GM21619 (cell line): ENCODE measurements around the gene RAD23B.

ENCODE experiments used
- ATAC-seq: cut with Tn5 transposase; IDR thresholded peaks from one replicate; pipeline ENCODE4 v1.9.1; 2021; ENCODE audit not compliant: unreplicated experiment

The RAD23B gene

DNA sequence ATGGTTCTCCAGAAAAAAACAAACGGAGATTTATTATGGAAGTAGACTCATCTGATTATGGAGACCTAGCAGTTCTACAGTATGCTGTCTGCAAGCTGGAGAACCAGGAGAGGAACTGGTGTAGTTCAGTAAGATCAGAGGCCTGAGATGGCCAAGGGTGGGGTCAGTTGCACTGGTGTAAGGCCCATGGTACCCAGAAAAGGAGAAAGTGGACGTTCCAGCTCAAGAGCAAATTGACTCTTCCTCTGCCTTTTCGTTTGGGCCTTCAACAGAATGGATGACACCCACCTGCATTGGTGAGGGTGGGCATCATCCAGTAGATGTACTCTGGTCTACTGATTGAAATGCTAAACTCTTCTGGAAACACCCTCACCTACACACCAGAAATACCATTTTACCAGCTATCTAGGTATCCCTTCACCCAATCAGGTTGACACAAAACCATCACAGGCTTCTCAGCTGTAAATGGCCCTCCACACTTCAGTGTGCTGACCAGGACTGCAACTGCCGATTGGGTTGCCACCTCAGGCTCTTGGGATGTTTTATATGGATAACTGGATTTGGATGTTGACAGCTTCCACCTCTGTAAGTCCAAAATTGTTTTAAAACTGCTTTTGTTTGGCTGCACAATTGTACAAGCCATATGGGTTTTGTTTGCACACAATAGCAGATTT lies 51.2 kb downstream of the RAD23B start:
- no peak for ATAC-seq

DNA sequence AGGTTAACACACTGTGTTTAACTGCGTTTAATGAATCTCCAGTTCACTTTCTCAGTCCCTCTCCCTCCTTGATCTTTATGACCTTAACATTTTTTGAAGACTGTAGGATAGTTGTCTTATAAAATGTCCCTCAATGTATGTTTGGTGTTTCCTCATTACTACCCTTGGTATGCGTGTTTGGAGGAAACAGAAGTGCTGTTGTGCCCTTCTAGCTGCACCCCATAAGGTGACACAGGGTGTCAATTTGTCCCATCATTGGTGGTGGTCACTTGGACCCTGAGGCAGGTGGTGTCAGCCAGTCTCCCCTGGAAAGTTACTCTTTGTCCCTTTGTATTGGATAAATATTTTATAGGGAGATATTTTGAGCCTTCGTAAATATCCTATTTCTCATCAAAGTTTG lies 52.3 kb downstream of the RAD23B start:
- ATAC-seq: no peak

DNA sequence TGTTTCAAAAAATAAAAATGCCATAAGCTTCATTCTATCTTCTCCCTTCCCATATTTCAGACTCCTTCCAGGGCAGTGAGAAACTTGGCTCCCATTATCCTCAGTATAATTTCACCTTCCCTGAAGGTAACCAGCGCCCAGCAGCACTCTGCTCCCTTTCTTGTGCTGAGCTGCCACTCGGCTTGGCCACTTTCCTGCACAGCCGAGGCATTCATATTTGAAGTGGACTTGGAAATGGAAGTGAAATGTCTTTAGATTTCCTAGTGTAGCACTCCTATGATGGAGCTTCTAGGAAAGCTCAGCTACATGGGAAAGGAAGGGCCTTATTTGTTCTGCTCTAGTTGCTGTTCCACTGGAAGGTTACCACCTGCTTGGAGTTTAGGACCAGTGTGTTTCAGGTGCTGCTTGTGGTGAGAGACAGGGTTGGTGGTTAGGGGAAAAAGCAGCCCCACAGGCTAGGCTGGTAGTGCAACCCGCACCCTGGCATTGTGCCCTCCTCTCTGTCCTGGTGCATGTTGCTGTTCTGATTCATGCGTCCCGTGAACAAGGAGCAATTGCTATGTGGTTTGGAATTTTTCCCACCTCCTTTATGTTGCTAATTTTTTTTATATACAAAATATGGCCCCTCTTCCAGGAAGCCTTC lies 53.8 kb downstream of the RAD23B start:
- ATAC-seq: no peak

DNA sequence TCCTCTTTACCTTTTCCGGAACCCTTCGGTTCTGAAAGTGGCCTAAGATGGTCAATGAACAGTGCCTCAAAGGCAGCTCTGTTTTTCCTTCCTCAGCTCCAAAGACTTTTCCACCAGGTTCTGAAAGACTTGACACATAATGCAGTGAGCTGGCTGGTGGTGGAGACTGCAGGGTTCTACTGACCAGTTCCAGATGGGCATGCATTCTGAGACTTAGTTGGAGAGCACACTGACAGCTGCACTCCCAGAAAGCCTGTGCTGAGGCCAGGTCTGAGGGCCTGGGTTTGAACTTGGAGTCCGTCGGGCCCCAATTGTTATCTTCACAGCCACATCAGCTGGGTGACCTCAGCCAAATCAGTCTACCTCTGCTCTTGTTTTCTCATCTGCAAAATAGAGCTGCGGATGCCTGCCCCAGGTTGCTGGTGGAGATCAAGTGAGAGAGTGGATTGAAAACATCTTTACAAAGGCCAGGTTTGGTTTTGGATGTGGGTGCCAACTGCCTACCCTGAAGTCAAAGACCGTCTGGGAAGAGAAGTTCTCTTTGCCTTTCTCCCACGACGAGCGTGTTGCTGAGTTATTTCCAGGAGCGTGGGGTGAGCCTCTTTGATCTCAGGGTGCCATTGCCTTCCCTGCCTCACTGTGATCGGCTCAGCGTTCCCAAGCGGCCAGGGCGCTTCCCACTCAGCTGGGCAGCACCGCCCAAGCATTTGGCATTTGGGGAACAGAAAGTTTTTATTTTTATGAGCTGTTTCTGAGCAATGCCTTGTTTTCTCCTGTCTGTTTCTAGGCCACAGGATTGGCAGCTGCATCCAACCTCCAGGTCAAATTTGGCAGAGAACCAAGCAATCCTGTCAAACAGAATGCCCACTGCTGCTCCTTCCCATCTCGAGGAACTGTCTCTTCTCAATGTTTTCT lies 54.9 kb downstream of the RAD23B start:
- ATAC-seq: no peak

DNA sequence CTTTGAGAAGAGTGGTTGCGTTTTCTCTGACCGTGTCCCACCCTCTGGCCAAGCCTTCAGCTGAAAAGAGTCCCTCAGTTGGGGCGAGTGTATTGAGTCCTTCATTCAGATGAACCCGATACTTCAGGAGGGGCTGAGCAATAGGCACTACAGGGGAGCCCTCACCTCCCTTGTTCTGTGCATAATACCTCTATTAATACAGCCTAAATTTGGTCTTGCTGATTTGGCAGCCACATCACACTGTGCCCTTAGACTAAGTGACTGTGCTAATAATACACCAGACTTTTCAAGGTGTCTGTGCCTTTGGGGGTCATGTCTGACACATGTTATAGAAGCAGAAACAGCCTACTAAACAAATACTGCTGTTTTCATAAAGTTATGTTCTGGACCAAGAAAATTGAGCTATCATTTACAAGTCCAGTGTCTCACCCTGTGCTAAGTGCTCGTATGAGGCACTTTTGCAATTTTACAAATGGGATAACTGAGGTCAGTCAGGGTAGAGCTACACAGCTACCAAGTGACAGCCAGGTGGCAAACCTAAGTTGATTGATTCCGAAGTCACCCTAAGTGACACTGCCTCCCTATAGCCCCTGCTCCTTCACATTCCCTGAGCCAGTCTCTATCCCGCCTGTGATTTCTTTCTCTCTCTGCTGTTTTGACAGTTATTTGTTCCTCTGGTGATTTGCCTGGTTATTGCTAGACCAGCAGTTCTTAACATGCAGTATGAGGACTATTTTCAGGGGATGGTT lies 56.0 kb downstream of the RAD23B start:
- ATAC-seq: no peak

DNA sequence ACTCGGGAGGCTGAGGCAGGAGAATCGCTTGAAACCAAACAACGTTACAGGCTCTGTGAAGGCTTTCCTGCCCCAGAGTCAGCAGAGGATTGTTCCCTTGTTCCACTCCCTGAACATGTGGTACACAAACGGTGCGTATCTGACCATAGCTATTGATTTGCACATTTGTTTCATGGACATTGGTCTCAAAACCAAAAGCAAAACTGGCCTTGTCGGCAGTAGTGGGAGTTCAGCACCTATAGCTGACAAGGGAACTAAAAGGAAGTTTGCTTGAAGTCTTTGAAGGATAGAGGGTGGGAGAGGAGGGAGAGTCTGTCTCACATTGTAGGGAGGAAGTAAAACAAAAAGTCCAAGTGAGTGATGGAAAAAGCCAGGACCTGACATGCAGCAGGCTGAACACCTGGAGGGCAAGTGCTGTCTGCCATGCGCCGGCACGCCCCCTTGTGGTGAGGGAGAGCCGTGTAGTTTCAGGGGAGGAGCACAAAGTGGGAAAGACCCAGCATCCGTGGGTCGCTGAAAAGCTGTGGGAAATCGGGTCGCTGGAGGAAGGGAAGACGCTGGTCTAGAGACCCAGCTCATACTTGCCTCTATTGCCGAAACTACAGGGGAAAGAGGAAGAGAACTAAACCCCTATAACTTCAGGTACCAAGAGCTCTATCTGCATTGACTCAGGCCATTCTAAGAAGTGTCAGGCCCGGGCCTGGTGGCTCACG lies 58.0 kb downstream of the RAD23B start:
- peak; percentile 84 for ATAC-seq

DNA sequence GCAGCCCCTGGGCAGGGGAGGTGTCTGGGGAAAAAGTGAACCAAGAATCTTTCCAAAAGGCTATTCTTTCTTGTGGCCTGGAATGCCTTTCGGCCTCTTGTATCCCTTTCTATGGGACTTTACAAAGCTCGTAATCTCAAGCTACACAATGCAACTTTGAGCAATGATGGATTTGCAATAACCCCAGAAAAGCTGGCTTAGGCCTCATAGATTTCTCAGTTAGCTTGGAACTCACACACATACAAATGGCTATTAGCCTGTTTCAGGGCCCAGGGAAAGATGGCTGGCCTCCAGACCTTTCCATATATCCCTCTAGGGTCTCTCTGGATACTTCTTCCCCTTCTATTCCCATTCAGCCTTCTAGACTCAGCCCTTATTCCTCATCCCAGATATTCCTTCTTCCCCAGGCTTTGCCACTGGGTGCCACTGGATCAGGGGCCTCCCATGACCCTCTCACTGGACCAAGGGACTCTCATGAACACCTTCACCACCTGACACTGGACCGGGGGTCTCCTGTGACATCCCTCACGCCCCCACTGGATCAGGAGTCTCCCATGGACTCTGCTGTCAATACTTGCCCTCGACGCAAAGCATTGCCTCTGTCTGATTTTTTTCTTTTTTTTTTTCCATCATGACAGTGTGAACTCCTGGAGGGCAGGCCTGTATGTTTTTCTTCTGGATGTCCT lies 59.5 kb downstream of the RAD23B start:
- ATAC-seq: no peak

DNA sequence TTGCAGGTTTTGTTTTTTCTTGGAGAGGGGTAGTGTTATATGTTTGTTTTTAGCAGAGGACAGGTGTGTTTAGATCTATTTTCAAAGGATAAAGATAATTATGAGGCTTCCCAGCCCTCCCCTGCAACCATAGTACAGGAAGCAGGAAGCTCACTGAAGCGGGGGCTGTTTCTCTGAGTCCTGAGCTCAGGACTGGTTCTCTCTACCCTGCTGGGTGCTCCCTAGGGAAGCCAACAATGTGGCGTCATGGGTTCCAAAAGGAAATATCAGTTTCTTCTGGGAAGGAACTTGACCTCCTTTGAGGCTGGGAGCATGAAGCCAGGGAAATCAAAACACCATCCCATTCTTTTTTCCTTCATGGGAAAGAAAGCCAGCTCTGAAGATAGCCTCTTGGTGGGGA lies 62.2 kb downstream of the RAD23B start:
- no peak for ATAC-seq

DNA sequence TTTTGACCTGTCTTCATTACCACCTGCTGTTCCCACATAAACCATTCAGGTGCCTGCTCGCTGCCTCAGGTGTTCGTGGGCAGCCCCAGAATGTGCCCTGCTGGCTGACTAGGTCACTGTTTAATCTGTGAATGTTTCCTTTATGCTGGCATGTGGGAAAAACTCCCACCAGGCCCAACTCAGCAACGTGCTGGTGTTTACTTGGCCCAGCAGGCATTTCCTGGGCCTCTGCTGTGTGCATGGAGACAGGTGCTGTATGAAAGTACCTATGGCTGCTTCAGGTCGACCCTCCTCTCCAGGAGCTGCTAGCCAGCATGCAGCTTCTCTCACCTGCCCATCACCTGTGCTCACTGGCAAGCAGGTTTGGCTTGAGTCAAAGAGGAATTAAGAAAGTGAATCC lies 65.8 kb downstream of the RAD23B start:
- ATAC-seq: no peak

DNA sequence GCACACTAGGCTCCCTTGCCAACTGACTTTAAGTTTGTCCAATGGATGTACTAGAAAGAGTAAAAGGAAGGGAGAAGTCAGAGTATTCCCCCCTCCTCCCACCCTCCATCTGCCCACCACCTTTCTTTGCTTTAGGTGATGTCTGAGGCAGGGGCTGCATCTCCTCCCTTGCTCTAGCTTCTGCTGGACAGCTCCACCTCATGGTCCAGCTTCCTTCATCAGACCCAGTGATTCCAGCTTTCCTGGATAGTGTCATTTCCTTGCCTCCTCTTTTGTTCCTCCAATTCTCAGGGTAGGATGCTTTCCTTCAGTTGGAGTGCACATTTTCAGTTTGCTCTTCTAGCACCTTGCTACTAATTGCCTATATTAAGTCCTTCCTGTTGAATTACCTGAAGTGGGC lies 67.4 kb downstream of the RAD23B start:
- no peak for ATAC-seq

DNA sequence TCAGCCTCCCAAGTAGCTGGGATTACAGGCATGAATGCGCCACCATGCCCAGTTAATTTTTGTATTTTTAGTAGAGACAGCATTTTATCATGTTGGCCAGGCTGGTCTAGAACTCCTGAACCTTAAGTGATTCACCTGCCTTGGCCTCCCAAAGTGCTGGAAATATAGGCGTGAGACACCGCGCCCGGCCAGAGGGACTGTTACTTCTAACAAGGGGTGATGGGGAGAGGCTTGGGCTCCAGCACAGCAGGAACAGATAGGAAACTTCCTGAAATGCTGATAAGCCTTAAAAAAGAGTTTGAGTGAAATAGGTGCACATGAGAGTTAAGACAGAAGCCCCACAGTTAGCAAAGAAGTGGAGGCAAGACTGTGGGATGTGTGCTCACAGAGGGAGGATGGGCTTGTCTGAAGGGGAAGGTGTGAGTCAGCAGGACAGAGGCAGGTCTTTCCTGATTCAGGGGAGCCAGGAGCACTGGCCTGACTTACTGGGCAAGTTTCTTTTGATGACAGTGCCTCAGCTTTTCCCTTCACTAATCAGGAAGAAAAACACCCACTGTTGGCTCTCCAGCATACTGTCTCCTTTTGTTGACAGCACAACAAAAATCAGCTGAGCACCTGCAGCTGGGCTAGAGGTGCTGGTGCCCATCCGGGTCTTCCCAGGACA lies 68.4 kb downstream of the RAD23B start:
- no peak for ATAC-seq

DNA sequence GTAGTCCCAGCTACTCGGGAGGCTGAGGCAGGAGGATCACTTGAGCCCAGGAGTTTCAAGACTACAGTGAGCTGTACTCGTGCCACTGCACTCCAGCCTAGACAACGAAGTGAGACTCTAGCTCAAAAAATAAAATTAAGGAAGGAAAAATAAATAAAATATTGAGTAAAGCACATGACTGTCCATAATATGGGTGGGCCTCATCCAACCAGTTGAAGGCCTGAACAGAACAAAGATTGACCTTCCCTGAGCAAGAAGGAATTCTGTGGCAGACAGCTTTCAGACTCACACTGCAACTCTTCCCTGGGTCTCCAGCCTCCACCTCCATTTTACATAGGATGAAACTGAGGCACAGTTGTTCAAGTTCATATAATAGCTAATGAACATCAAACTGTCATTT lies 72.3 kb downstream of the RAD23B start:
- ATAC-seq: no peak

DNA sequence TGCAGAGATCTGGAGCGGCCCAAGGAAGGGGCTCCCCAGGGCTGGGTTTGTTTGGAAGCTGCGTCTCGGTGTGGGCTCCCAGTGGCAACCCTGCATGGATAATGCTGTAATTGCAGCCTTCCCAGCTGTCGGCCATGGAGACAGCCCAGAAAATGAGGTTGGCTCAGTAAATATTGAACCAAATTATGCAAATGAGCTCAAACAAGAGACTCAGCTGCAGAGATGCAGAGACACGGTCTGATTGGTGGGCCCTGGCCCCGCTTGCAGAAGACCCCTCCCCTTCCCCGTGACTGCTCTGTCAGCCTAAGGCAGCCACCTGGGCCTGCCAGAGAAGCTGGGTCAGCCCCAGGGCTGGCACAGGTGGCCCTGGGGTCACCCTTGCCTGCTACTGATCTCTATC lies 75.9 kb downstream of the RAD23B start:
- ATAC-seq: no peak

DNA sequence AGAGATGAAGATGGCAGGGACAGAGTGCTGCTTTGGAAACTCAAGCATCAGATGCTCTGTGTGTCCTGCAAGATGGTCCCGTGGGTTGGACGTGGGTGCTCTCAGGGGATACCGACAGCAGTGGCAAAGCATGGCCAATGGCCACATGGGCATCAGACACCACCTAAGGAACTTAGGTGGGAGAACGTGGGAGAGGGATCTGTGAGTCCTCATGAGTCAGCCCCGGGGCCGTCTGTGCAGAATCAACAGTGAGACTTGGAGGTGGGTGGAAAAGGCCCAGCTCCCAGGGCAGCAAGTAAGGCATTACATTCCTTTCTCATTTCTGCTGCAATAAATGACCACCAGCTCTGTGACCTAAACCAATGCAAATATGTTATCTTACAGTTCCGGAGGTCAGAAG lies 77.0 kb downstream of the RAD23B start:
- ATAC-seq: no peak

DNA sequence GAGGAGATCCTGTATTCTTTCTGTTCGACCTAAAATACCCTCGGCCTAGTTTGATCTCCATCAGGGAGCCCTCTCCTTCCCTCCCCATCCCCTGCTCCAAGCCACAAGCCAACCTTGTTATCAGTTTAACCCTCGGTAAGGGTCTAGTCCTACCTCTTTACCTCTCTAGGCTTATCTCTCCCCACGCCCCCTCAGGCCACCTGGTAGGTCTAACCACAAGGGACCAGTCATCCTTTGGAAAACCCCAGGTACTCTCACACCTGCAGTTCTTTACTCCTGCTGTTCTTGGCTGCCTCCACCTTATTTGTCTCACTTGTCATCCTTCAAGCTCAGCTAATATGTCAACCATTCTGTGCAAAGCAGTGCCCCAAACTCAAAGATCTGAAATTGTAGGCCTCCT lies 78.7 kb downstream of the RAD23B start:
- no peak for ATAC-seq

DNA sequence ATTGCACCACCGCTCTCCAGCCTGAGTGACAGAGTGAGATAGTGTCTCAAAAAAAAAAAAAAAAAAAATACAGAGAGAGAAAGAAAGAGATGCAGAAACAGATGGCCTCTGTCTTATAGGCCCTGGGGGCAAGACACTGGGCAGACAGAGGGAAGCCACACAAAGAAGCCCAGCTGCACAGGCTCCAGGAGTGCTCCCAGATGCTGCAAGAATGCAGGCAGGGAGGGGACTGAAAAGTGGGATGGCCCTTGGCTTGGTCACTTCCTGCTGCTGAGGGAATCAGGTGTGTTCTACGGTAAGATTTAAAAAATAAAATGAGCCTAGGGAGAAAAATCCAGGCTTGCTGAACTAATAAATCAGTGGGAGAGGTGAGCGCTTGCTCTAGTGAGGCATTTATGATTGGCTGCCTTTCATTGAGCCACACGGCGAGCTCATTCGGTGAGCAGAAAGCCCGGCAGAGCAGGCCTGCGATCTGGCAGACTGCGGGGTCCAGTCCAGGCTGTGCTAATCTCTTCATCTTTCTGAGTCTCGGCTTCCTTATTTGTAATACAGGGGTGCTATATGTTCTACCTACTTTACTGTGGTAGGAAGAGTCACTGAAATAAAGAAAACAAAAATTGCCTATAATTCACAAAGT lies 80.6 kb downstream of the RAD23B start:
- ATAC-seq: no peak

DNA sequence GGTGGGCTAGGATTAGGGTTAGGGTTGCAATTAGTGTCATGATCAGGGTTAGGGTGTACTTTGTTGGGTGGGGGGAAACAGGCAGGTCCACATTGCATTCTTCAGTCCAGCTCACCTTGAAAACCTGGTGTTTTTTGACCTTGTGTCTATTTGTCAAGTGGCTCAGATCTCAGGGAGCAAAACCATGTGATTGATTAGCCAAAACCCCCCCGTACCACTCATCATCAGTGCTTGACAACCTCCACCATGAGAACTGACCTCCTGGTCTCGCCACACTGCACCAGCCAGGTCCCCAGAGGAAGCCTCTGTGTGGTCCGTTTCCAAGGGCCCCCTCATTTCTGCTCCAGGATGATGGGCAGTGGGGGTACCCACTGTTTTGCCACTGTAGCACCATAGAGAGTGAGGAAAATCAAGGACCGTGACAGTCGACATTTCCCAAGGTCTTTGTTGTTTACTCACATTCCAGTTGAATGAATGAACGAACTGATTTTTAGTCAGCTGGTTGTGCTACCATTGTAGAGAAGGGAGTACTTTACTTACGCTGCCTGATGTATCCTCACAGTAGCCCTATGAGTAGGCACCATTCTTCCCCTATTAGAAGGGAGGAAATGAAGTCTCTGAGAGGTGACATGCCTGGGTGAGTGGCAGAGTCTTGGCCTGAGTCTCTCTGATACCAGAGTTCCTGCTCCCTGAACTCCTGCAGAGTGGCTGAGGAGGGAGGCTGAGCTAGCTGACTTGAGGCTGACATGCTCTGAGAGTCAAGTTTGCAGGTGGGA lies 84.8 kb downstream of the RAD23B start:
- no peak for ATAC-seq

DNA sequence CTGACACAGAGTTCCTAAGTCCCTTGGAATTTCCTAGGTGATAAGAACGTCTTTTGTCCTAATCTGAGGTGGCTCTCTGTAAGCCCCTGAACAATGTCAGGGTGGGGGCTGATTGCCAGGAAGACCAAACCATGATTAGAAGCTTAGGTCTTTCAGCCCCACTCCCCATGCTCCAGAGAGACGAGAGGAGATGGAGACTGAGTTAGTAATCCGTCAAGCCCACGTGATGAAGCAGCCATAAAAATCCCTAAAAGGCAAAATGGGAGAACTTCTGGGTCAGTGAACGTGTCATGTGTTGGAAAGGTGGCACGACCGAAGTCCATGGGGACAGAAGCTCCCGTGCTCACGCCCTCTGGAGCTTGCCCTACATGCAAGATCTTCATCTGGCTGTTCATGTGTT lies 85.6 kb downstream of the RAD23B start:
- no peak for ATAC-seq
